HG02943 (cell line): ENCODE results near the gene ARHGEF16.

Source experiments
- ATAC-seq: cut with Tn5 transposase; IDR thresholded peaks from one replicate; pipeline ENCODE4 v1.9.1; 2021; ENCODE audit warnings: mild to moderate bottlenecking, low read depth, moderate library complexity; ENCODE audit not compliant: unreplicated experiment

Gene ARHGEF16

GRCh38 chr1:3454811-3455618 lies 550 bp downstream of the ARHGEF16 start:
- no peak for ATAC-seq

- no peak for ATAC-seq
Observed at GRCh38 chr1:3455670-3456448, 1.4 kb downstream of the ARHGEF16 start.

- ATAC-seq, result no peak
Observed at GRCh38 chr1:3456449-3456963, 2.0 kb downstream of the ARHGEF16 start.

- no peak for ATAC-seq
Observed at GRCh38 chr1:3456964-3457909, 2.8 kb downstream of the ARHGEF16 start.

GRCh38 chr1:3457910-3458883 lies 3.7 kb downstream of the ARHGEF16 start:
- ATAC-seq, result no peak

- ATAC-seq, result no peak
Observed at GRCh38 chr1:3459051-3459908, 4.8 kb downstream of the ARHGEF16 start.

GRCh38 chr1:3459940-3460671 lies 5.6 kb downstream of the ARHGEF16 start:
- no peak for ATAC-seq

- no peak for ATAC-seq
Observed at GRCh38 chr1:3460672-3461131, 6.2 kb downstream of the ARHGEF16 start.

- ATAC-seq, result no peak
Observed at GRCh38 chr1:3461238-3461933, 6.9 kb downstream of the ARHGEF16 start.

GRCh38 chr1:3461934-3462275 lies 7.4 kb downstream of the ARHGEF16 start:
- no peak for ATAC-seq

- no peak for ATAC-seq
Observed at GRCh38 chr1:3462356-3463012, 8.0 kb downstream of the ARHGEF16 start.

- ATAC-seq, result no peak
Observed at GRCh38 chr1:3463013-3463385, 8.5 kb downstream of the ARHGEF16 start.

GRCh38 chr1:3463408-3463863 lies 9.0 kb downstream of the ARHGEF16 start:
- no peak for ATAC-seq

GRCh38 chr1:3463891-3464648 lies 9.6 kb downstream of the ARHGEF16 start:
- ATAC-seq, result no peak

GRCh38 chr1:3464649-3465025 lies 10.2 kb downstream of the ARHGEF16 start:
- no peak for ATAC-seq
